ENCODE results near the gene HDAC5.
"Not testable (repeated sequence)": the region's sequence is repeated elsewhere in the genome, so short reads cannot be mapped to it uniquely, and the experiment has no call there.

GRCh38 chr17:44131372-44131771 lies 7.9 kb upstream of the HDAC5 start:
- not testable (repeated sequence) for TF ChIP-seq CTCF (IDR thresholded peaks at IDR 0.05; ENCODE audit: borderline replicate concordance, extremely low read depth, low read length, poor library complexity, severe bottlenecking); EZH2 (IDR thresholded peaks at IDR 0.05; ENCODE audit: borderline replicate concordance, low read depth, low read length, severe bottlenecking)

All from DND-41 (cell line).